Measurements from ENCODE around the gene DDB1. TPM values are rescaled to one million over a fixed set of nuclear protein-coding genes. Genes with fewer than 3 reads are reported as not detected.

The DDB1 gene
- total and polyA plus RNA-seq, 2 of the 13 experiments (the other 11 are each of a cell fraction or from before 2014, with no cell fraction given), result 217 to 266 TPM

DNA sequence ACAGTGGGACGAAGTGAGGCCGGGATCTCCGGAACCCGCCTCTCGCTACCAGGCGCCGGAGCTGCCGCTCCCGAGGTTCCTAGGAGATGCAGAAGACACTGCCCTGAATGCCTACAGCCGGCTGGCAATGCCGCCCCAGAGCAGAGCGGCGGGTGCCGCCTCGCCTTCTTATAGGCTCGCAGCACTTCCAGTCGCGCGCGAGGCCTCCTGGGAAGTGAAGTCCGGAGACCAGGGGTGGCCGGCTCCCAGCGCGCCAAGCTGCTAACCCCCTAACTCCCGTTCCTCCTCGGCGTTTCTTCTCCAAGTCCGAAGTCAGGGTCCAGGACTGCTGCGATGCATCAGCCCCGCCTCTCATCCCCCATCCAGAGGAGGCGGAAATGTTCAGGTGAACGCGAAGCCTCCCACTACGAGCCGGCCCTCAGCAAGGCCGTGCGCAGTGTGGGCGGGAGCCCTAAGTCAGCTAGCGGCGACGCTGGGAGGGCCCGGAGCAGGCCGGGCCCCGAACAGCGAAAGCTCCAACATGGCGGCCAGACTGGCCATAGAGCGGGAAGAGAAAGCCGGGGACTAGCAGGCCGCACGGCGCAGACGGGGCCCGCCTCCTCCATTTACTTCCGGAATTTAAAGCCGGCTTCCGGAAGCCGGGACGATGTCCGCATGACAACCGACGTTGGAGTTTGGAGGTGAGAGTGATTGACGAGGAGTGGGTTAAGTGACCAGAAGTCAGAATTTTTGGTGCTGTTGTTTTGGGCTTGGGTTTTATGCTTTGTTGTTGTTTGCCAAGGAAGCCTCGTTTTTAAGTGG, 29.0 kb upstream of the DDB1 start, which contains the start of the genes CYB561A3 and TMEM138 (continued):
- TF ChIP-seq ZNF614 (CRISPR knock-in tag; IDR thresholded peaks at IDR 0.05; ENCODE audit: borderline replicate concordance) (no peak), ZFP82 (CRISPR knock-in tag; IDR thresholded peaks at IDR 0.05; ENCODE audit: borderline replicate concordance) (no peak), NCOA5 (CRISPR knock-in tag; IDR thresholded peaks at IDR 0.05) (no peak), SATB2 (CRISPR knock-in tag; IDR thresholded peaks at IDR 0.05) (peak; percentile 62), RFX3 (CRISPR knock-in tag; IDR thresholded peaks at IDR 0.05) (no peak), ERF (CRISPR knock-in tag; IDR thresholded peaks at IDR 0.05) (peak; percentile 48), STAT5B (CRISPR knock-in tag; IDR thresholded peaks at IDR 0.05) (no peak; the same call in 1 of the 2 replicates), IRF2 (CRISPR knock-in tag; IDR thresholded peaks at IDR 0.05) (0 out of 2 replicates have a peak, but pooled peaks have one; percentile 9), KDM3A (CRISPR knock-in tag; IDR thresholded peaks at IDR 0.05; ENCODE audit: low read depth) (peak; percentile 25; the same call in 1 of the 2 replicates), HNRNPH1 (optimal IDR thresholded peaks at IDR 0.05; ENCODE audit: low read depth, low read length) (no peak), TOE1 (CRISPR knock-in tag; IDR thresholded peaks at IDR 0.05) (peak; percentile 14; the same call in 1 of the 2 replicates), REPIN1 (CRISPR knock-in tag; IDR thresholded peaks at IDR 0.05; ENCODE audit: borderline replicate concordance, low read depth) (no peak), ZBTB38 (CRISPR knock-in tag; IDR thresholded peaks at IDR 0.05) (peak; percentile 56; the same call in 1 of the 2 replicates), REL (CRISPR knock-in tag; conservative IDR thresholded peaks at IDR 0.05) (no peak; the same call in 1 of the 2 replicates), SOX5 (CRISPR knock-in tag; IDR thresholded peaks at IDR 0.05; ENCODE audit: borderline replicate concordance) (no peak; the same call in none of the 2 replicates), ZNF10 (CRISPR knock-in tag; IDR thresholded peaks at IDR 0.05; ENCODE audit: borderline replicate concordance, low read depth) (no peak), XBP1 (CRISPR knock-in tag; IDR thresholded peaks at IDR 0.05) (no peak)
- TF ChIP-seq, protein P1, sequence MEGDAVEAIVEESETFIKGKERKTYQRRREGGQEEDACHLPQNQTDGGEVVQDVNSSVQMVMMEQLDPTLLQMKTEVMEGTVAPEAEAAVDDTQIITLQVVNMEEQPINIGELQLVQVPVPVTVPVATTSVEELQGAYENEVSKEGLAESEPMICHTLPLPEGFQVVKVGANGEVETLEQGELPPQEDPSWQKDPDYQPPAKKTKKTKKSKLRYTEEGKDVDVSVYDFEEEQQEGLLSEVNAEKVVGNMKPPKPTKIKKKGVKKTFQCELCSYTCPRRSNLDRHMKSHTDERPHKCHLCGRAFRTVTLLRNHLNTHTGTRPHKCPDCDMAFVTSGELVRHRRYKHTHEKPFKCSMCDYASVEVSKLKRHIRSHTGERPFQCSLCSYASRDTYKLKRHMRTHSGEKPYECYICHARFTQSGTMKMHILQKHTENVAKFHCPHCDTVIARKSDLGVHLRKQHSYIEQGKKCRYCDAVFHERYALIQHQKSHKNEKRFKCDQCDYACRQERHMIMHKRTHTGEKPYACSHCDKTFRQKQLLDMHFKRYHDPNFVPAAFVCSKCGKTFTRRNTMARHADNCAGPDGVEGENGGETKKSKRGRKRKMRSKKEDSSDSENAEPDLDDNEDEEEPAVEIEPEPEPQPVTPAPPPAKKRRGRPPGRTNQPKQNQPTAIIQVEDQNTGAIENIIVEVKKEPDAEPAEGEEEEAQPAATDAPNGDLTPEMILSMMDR (CRISPR knock-in tag; IDR thresholded peaks at IDR 0.05), result 0 out of 2 replicates have a peak, but pooled peaks have one; percentile 15
- TF ChIP-seq, protein P2, sequence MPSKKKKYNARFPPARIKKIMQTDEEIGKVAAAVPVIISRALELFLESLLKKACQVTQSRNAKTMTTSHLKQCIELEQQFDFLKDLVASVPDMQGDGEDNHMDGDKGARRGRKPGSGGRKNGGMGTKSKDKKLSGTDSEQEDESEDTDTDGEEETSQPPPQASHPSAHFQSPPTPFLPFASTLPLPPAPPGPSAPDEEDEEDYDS (CRISPR knock-in tag; IDR thresholded peaks at IDR 0.05), result peak; percentile 98
- TF ChIP-seq, protein P3, sequence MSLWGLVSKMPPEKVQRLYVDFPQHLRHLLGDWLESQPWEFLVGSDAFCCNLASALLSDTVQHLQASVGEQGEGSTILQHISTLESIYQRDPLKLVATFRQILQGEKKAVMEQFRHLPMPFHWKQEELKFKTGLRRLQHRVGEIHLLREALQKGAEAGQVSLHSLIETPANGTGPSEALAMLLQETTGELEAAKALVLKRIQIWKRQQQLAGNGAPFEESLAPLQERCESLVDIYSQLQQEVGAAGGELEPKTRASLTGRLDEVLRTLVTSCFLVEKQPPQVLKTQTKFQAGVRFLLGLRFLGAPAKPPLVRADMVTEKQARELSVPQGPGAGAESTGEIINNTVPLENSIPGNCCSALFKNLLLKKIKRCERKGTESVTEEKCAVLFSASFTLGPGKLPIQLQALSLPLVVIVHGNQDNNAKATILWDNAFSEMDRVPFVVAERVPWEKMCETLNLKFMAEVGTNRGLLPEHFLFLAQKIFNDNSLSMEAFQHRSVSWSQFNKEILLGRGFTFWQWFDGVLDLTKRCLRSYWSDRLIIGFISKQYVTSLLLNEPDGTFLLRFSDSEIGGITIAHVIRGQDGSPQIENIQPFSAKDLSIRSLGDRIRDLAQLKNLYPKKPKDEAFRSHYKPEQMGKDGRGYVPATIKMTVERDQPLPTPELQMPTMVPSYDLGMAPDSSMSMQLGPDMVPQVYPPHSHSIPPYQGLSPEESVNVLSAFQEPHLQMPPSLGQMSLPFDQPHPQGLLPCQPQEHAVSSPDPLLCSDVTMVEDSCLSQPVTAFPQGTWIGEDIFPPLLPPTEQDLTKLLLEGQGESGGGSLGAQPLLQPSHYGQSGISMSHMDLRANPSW (CRISPR knock-in tag; IDR thresholded peaks at IDR 0.05; ENCODE audit: borderline replicate concordance), result no peak; the same call in 1 of the 2 replicates
- TF ChIP-seq, protein P4, sequence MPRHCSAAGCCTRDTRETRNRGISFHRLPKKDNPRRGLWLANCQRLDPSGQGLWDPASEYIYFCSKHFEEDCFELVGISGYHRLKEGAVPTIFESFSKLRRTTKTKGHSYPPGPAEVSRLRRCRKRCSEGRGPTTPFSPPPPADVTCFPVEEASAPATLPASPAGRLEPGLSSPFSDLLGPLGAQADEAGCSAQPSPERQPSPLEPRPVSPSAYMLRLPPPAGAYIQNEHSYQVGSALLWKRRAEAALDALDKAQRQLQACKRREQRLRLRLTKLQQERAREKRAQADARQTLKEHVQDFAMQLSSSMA (CRISPR knock-in tag; IDR thresholded peaks at IDR 0.05), result peak; percentile 64
- TF ChIP-seq, protein P5, sequence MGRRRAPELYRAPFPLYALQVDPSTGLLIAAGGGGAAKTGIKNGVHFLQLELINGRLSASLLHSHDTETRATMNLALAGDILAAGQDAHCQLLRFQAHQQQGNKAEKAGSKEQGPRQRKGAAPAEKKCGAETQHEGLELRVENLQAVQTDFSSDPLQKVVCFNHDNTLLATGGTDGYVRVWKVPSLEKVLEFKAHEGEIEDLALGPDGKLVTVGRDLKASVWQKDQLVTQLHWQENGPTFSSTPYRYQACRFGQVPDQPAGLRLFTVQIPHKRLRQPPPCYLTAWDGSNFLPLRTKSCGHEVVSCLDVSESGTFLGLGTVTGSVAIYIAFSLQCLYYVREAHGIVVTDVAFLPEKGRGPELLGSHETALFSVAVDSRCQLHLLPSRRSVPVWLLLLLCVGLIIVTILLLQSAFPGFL (CRISPR knock-in tag; IDR thresholded peaks at IDR 0.05), result no peak
- TF ChIP-seq, protein P6, sequence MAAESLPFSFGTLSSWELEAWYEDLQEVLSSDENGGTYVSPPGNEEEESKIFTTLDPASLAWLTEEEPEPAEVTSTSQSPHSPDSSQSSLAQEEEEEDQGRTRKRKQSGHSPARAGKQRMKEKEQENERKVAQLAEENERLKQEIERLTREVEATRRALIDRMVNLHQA (CRISPR knock-in tag; IDR thresholded peaks at IDR 0.05), result no peak
